BE2C (cell line): ENCODE data around the gene BHLHA15.

Source experiments
- DNase-seq: peaks from one replicate; pipeline ENCODE4 v3.0.0-alpha.2; 2020
- H3K27me3 ChIP-seq: fragments of 250-450 bp; sonication (Bioruptor Pico); 2 replicates; pipeline ENCODE4 v1.5.1; 2020; ENCODE audit warnings: mild to moderate bottlenecking
- H3K36me3 ChIP-seq: fragments of 250-450 bp; sonication (Bioruptor Pico); 2 replicates; pipeline ENCODE4 v1.5.1; 2020; ENCODE audit warnings: mild to moderate bottlenecking
- H3K4me1 ChIP-seq: fragments of 250-450 bp; sonication (Bioruptor Pico); 2 replicates; pipeline ENCODE4 v1.5.1; 2020
- H3K4me3 ChIP-seq: 2 replicates; pipeline ENCODE4 v1.5.1; 2011; ENCODE audit warnings: low read depth, low read length
- H3K9me3 ChIP-seq: fragments of 250-450 bp; sonication (Bioruptor Pico); 2 replicates; pipeline ENCODE4 v1.5.1; 2020
- TF ChIP-seq, protein P1 (sequence below): IDR thresholded peaks from 2 replicates; pipeline ENCODE4 v1.5.1; 2012; ENCODE audit warnings: mild to moderate bottlenecking, low read depth, low read length

Gene BHLHA15

DNA sequence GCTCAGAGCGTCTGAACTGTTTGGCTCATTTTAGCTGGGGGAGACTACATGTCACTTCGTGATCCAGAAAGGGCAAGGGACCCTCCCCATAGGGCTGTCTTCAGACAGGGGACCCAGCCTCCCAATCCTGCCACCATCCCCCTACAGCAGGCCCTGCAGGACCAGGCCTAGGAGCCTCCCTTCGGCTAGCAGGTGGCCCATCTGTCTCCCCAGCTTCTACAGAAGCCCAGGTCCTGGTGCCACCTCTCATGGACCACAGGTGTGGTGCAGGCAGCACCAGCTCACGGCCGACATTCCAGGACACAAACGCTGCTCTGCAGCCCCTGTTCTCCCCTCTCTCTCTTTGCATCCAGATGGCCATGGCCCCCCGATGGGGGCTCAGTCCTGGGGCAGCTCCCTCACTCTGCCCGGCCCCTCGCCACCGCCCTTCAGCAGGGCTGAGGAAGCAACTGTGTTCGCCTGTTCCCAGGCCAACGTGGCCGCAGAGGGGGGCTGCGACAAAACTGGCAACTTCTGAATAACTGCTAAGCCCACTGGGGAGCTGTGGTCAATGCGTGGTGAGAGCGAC lies 30.5 kb downstream of the BHLHA15 start:
- H3K9me3 ChIP-seq, result no peaks in the 10 kb centered on the region
- TF ChIP-seq, protein P1, sequence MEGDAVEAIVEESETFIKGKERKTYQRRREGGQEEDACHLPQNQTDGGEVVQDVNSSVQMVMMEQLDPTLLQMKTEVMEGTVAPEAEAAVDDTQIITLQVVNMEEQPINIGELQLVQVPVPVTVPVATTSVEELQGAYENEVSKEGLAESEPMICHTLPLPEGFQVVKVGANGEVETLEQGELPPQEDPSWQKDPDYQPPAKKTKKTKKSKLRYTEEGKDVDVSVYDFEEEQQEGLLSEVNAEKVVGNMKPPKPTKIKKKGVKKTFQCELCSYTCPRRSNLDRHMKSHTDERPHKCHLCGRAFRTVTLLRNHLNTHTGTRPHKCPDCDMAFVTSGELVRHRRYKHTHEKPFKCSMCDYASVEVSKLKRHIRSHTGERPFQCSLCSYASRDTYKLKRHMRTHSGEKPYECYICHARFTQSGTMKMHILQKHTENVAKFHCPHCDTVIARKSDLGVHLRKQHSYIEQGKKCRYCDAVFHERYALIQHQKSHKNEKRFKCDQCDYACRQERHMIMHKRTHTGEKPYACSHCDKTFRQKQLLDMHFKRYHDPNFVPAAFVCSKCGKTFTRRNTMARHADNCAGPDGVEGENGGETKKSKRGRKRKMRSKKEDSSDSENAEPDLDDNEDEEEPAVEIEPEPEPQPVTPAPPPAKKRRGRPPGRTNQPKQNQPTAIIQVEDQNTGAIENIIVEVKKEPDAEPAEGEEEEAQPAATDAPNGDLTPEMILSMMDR, result no peak
- H3K4me3 ChIP-seq, result no peak overlapping the region
- DNase-seq, result no peak
- no peaks in the 10 kb centered on the region; the same call in 1 of the 2 replicates for H3K36me3 ChIP-seq
- no peaks in the 10 kb centered on the region for H3K27me3 ChIP-seq
- H3K4me1 ChIP-seq, result no peaks in the 10 kb centered on the region

DNA sequence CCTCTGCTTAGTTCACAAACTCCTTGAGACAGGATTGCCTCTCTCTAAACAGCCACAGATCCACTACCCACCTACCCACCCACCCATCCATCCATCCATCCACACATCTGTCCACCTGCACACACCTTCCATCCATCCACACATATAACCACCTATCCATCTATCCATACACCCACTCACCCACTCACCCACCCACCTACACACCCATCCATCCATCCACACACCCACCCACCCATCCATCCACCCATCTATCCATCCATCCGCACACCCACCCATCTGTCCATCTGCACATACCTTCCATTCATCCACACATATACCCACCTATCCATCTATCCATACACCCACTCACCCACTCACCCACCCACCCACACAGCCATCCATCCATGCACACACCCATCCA lies 31.1 kb downstream of the BHLHA15 start:
- no peak for DNase-seq
- Histone ChIP-seq H3K27me3 (no peaks in the 10 kb centered on the region), H3K36me3 (no peaks in the 10 kb centered on the region; the same call in 1 of the 2 replicates)

DNA sequence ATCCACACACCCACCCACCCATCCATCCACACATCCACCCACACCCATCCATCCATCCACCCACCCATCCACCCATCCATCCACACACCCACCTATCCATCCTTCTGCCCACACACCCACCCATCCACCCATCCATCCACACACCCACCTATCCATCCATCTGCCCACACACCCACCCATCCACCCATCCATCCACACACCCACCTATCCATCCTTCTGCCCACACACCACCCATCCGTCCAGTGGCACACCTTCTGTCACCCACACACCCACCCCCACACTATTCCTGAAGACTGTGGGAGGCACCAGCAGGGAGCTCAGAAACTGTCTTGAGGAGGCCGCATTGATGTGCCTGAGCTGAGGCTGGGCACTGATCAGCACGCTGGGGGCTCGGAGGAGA lies 31.7 kb downstream of the BHLHA15 start:
- Histone ChIP-seq H3K4me3 (no peak overlapping the region), H3K4me1 (no peaks in the 10 kb centered on the region), H3K36me3 (no peaks in the 10 kb centered on the region; the same call in 1 of the 2 replicates), H3K27me3 (no peaks in the 10 kb centered on the region), H3K9me3 (no peaks in the 10 kb centered on the region)
- no peak for DNase-seq
- TF ChIP-seq, protein P1, result no peak

More for the DNA sequence above, 31.1 kb downstream of the BHLHA15 start:
- Histone ChIP-seq H3K4me3 (no peak overlapping the region), H3K4me1 (no peaks in the 10 kb centered on the region), H3K9me3 (no peaks in the 10 kb centered on the region)
- TF ChIP-seq, protein P1, result no peak

DNA sequence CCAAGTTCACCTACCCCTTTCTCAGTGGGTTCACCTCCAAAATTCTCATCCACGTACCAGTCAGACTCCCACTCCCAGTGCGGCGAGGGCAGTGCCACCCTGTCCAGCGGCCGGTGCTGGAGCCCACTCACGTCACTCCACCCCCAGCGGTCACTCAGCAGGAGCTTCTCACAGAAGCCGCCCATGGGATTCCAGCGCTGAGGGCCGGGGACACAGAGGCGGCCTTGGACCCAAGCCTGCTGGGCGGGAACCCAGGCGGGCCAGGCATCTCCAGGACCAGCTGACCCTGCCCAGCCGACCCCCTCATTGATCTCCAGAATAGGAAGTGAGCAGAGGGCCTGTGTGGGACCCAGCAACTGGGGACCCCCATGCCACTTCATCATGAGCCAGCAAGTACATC lies 33.6 kb downstream of the BHLHA15 start:
- no peaks in the 10 kb centered on the region for H3K4me1 ChIP-seq
- no peaks in the 10 kb centered on the region for H3K9me3 ChIP-seq
- H3K36me3 ChIP-seq, result no peaks in the 10 kb centered on the region
- TF ChIP-seq, protein P1, result no peak
- H3K27me3 ChIP-seq, result no peaks in the 10 kb centered on the region
- no peak for DNase-seq
- H3K4me3 ChIP-seq, result no peak overlapping the region

DNA sequence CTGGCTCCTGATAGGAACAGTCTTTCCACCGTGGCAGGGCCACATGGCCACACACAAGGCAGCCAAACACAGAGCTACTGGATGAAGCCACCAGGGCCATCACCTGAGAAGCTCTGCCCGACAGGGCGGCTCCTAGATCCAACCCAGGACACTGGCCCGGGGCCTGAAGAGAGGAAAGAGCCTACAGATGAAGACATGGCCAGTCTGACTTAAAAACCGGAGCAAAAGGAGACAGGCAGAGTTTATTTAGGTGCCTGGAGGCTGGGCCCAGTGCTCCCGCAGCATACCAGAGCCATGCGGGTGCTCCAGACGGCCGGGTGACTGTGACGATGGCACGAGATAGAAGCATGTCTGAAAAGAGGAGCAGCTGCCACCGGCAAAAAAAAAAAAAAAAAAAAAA lies 36.9 kb downstream of the BHLHA15 start:
- H3K36me3 ChIP-seq, result no peaks in the 10 kb centered on the region
- no peak for DNase-seq
- H3K27me3 ChIP-seq, result no peaks in the 10 kb centered on the region
- no peak overlapping the region for H3K4me3 ChIP-seq
- TF ChIP-seq, protein P1, result no peak
- H3K9me3 ChIP-seq, result no peaks in the 10 kb centered on the region
- H3K4me1 ChIP-seq, result peaks cover 2% of the 10 kb centered on the region; the same call in 1 of the 2 replicates

DNA sequence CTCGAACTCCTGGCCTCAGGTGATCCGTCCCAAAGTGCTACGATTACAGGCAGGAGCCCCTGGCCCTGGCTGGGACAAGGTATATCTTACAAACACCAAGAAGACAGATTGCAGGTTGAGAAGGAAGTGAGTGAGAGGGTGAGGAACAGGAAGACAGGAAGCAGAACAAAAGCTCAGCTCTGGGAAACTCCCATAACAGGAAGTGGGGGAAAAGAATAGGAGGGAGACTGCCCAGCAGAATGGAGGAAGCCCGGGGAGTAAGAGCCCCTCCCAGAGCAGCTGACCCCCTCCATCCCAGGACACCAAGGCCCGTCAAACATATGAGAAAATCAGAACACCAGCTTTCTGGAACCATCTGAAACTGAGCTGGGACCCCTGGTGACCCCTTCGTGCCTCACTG lies 37.9 kb downstream of the BHLHA15 start:
- DNase-seq, result no peak
- TF ChIP-seq, protein P1, result no peak
- peaks cover 2% of the 10 kb centered on the region; the same call in 1 of the 2 replicates for H3K4me1 ChIP-seq

More for the DNA sequence above, 37.9 kb downstream of the BHLHA15 start:
- no peaks in the 10 kb centered on the region for H3K9me3 ChIP-seq
- H3K36me3 ChIP-seq, result no peaks in the 10 kb centered on the region
- H3K4me3 ChIP-seq, result no peak overlapping the region
- H3K27me3 ChIP-seq, result no peaks in the 10 kb centered on the region
